Left ventricle myocardium superior (tissue), 1 donor: ENCODE data around the gene ANXA6. TPM values are rescaled to one million over a fixed set of nuclear protein-coding genes. Genes with fewer than 3 reads are reported as not detected.

ENCODE experiments used
- ATAC-seq: fragments of 200-7000 bp; cut with Tn5 transposase; one replicate; pipeline ENCODE4 v1.9.1; 2020; ENCODE audit warnings: mild to moderate bottlenecking, moderate library complexity
- DNase-seq: peaks from one replicate; pipeline ENCODE4 v3.0.0-alpha.2; 2020
- intact Hi-C: fragments of 100-400 bp; cut with micrococcal nuclease; formaldehyde crosslinking; loops from one replicate; pipeline ENCODE4 v1.11.0; 2022
- total RNA-seq: library from RNA; stranded (reverse); fragmentation: NEBNext Ultra II Directional; extraction: Animal tissue kit (Norgen Biotek cat#: 25700); gene quantifications from one replicate; pipeline ENCODE4 v1.2.1, GENCODE V29; 2021
- donor health status: DM: no; HTN: yes; CAD: no; lungs with severe emphysema.

The ANXA6 gene
- total RNA-seq, 1 donor from 2014 or later: 214 TPM

DNA sequence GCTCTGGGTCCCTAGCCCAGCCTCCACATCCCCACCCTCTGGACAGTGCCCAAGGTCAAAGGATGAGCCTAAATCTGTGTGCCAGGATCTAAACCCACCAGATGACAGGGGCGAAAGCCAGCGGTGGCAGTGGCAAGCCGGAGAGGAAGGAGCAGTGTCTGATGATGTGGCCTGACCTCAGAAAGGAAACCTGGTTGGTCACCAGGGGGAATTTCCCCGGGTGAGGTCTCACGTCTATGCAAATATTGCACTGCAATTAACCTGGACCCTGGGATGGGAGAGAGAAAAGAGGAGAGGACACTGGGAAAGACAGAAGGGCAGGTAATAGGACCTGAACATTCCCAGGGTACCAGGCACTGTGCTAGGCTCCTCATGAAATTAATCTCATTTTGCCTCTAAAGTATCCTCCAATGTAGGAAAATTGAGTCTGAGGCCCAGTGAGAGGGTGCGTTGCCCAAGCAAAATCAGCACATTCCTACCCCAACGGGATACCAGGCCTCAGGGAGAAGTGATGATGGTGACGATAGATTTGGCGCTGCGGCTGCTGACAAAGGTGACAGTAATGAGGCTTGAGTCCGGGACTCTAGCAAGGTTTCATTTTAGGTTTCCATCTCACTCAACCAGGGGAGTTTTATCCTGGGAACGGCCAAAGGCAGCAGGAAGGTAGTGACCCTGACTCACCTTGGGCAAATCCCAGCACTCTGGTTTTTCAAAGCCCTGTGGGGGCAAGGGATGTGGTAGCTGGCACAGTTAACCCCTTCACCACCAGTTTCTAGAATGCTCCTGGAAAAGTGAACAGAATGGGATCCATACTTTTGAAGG lies 63.3 kb downstream of the ANXA6 start:
- intact Hi-C loops: no loop called here
- ATAC-seq: no peak
- no peak for DNase-seq

DNA sequence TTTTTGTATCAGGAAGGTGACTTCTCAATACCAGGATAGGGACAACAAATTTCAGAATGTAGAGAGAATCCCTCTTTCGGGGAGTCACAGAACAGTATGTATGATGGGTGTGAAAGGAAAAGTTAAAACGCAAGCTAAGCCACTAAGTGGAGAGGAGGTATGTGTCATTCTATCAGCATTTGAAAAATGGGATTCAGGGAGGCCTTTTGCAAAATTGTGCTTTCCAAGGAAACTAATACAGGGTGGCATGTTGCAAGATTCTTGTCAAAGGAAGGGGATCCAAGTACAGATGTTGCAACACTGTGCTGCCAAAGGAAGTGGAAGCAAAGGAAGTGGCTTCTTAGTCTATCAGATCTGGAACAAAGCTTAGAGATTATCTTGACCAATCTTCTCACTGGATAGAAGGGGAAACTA lies 64.1 kb downstream of the ANXA6 start:
- intact Hi-C loops: no loop called here
- DNase-seq: no peak
- peak; percentile 47 for ATAC-seq

- ATAC-seq (peak; percentile 14), DNase-seq (no peak)
- intact Hi-C loops: no loop called here
These were observed 64.8 kb downstream of the ANXA6 start for GRCh38 chr5:151092762-151093161.

- no peak for ATAC-seq
- intact Hi-C loops: no loop called here
- DNase-seq: no peak
These were observed 67.9 kb downstream of the ANXA6 start for GRCh38 chr5:151089726-151090125.

GRCh38 chr5:151088986-151089385 lies 68.6 kb downstream of the ANXA6 start:
- intact Hi-C loops: no loop called here
- DNase-seq (no peak), ATAC-seq (no peak)

DNA sequence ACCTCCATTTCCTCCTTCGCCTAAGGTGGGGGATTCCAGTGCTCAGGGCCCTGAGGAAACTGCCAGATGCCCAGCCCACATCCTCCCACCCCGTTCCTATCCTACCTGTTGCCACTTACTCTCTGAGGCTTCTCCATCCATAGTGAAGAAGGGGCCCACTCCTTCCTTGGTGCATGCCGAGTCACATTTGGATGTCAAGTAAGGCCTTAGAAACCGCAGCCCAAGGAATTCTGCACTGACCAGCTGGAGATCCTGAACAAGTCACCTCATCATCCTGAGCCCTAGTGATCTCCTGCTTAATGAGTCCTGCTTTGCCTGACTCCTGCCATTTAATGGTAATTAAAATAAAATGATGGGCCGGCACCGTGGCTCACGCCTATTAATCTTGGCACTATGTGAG lies 70.1 kb downstream of the ANXA6 start:
- DNase-seq (no peak), ATAC-seq (no peak)
- intact Hi-C loops: no loop called here

DNA sequence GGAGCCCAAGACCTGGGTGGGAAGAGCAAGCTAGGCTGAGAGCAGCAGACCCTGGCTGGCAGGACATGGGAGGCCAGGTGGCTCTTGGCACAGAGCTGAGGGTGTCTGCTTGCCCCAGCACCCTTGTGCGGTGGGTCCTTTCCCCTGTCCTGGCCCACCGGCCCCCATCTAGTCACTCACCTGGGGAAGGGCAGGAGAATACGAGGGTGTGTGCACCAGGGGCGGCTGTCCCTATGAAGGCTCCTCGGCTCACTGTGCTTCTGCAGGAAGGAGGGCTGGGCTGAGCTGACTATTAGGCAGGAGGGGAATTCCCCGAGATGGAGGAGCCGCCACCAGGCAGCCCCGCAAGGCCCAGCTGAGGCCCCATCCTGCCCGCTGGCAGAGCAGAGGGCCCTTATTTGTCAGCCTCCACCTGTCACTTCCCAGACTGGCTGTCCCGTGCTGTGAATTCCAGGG lies 70.6 kb downstream of the ANXA6 start:
- ATAC-seq (no peak), DNase-seq (no peak)

GRCh38 chr5:151086192-151086869 lies 71.2 kb downstream of the ANXA6 start:
- ATAC-seq (no peak), DNase-seq (no peak)
- intact Hi-C loops: no loop called here

More for the DNA sequence above, 70.6 kb downstream of the ANXA6 start:
- intact Hi-C loops: no loop called here

DNA sequence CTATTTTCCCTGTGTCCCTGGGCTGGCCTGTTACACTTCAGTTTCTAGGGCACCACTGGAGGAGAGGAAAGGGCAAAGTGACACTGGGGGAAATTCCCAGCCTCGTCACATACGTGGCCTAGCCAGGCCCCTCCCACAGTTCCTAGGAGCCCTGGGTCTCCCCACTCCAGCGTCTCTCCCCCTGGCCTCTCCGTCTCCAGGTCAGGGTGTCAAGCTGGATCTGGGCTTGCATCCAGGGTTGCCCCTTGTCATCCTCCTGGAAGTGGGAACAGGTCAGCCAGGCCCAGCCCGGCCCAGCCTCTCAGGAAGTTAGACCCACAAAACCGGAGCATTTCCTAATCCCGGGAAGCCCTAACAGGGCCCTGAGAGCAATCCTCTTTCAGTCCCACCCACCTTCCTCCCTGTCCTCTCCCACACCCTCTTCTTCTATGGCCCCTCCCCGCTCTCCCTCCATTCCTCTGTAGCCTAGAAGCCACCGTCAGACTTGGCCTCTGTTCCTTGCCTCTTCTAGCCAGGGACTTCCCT lies 72.0 kb downstream of the ANXA6 start:
- intact Hi-C loops: no loop called here
- DNase-seq (peak; percentile 66), ATAC-seq (peak; percentile 35)

DNA sequence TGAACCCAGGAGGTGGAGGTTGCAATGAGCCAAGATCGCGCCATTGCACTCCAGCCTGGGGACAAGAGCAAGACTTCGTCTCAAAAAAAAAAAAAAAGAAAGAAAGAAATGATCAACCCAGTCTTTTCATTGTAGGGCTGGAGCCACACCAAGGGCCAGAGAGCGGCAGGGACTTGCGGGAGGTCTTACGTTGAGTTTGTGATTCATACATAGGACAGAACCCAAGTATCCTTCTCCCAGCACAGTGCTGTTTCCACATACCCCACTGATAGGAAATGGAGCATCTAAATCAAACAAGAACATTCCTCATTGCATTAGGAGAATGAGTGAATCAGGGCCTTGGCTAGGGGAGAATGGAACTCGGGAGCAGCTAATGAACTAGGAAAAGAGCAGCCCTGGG lies 73.2 kb downstream of the ANXA6 start:
- intact Hi-C loops: no loop called here
- DNase-seq: no peak
- ATAC-seq: no peak

GRCh38 chr5:151083081-151083676 lies 74.4 kb downstream of the ANXA6 start:
- intact Hi-C loops: no loop called here
- no peak for ATAC-seq
- DNase-seq: no peak

- ATAC-seq (no peak), DNase-seq (no peak)
- intact Hi-C loops: no loop called here
These were observed 75.2 kb downstream of the ANXA6 start for GRCh38 chr5:151082282-151082902.

DNA sequence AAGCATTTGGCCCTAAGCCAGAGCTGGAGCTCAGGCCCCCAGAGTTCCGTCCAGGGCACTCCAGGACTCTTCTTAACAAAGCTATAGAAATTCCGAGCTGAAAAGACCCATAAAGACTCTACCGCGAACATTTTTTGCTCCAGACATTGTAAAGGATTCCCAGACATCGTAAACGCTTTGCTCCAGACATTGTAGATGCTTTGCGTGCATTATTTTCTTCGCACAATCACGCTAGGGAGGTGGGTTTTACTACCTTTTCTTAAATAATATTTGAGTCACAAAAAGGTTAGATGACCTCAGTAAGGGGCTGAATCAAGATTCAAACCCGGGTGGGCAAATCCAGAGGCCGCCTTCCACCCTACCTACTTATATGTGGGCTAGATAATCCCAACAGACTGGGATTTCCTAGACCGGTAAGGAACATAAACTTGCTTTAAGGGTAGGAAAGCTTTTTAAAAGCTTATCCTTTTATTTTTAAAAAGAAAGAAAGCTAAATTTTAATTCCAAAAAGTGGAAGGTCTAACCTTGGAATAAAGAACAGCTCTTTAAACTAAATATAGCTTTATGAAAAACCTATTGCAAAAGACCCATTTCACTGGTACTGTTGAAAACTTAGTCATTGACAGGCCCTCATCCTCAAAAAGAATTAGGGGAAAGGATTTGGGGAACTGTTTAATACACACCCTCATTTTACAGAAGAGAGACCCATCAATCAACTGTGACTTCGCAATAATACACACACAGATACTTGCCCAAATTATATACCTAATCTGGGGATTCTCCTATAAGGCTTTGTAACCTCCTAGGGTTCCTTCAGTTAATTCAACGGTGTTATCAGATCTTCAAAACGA lies 75.9 kb downstream of the ANXA6 start:
- intact Hi-C loops: no loop called here
- DNase-seq (no peak), ATAC-seq (no peak)

- peak; percentile 97 for DNase-seq
- intact Hi-C loops: no loop called here
- peak; percentile 95 for ATAC-seq
These were observed 76.8 kb downstream of the ANXA6 start, which contains the start of gene TNIP1 for GRCh38 chr5:151080613-151081430. Gene TNIP1, minus strand, starts transcription at chr5:151081034. Its CDS starts 15,939 bp downstream, at chr5:151065095.

DNA sequence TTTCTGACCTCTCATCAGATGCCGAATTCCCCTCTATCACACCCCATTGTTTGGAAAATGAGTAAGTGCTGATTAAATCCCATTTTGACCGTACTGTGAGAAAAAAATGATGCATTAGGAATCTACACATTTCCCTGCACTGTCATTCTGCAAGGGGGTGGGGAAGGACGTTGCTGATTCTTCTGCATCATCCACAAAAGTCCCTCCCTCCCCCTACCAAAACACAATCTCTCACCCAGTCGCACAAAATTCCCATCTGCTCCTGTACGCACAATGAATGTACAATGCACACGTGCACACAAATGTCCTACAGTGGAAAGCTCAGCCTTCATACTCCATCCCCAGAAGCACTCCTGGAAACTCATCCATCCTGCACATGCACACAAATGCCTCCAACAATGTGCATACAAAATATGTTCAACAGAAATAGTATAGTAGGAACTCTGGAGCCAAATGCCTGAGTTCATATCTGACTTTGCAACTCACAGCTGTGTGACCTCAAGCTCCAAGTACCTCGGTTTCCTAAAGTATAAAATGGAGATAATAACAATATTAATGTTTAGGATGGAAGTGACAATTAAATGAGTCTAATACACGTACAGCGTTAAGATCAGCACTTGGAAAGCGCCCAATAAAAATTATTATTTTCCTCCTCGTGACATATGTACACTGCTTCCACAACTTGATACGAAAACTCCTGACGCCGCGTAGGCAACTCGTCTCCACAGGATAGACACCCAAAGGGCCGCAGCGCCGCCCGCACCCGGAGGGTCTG lies 77.6 kb downstream of the ANXA6 start:
- no peak for ATAC-seq
- intact Hi-C loops: no loop called here

DNA sequence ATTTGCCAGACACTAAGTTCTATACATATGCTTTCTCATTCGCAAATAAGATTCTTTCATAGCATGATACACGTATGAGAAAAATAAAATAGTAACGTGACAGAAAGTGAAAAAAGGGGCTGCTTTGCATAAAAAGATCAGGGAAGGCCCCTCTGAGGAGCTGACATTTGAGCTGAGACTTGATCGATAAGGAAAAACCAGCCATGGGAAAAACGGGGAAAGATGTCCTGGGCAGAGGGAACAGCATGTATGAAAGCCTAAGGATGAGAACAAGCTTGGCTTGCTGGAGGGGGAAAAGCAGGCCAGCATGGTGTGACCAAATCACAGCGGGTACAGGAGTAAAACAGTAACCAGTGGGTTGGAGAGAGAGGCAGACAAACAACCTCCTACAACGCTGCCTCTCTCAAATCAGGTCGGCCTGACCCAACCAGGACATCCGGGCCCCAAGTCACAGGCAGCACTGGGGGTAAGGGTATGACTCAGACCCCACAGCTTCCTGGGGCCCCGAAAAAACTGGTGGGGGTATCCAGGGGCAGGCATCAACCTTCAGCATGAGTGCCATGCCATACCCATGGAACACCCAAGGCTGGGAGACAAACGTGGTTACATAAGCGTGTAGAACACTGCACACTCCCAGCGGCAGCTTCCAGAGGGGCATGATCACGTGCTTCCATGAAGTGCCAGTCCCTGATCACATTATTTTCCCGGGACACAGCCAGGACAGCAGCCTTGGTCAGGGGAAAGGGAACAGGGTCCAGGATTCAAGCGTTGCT lies 78.9 kb downstream of the ANXA6 start:
- intact Hi-C loops: no loop called here
- ATAC-seq (peak; percentile 9), DNase-seq (peak; percentile 50)

More for the DNA sequence above, 77.6 kb downstream of the ANXA6 start:
- DNase-seq: no peak
